Fibroblast of villous mesenchyme (primary cell): Measurements from ENCODE around the gene PNPT1. TPM values are rescaled to one million over a fixed set of nuclear protein-coding genes. Genes with fewer than 3 reads are reported as not detected.
"Not testable (repeated sequence)": the region's sequence is repeated elsewhere in the genome, so short reads cannot be mapped to it uniquely, and the experiment has no call there.

Source experiments
- DNase-seq: peaks from one replicate; pipeline ENCODE4 v3.0.0-alpha.2; 2010; ENCODE audit warnings: low read depth
- H3K4me3 ChIP-seq: 2 replicates; pipeline ENCODE4 v1.5.1; 2011; ENCODE audit warnings: low read depth, mild to moderate bottlenecking, low read length
- CTCF ChIP-seq: IDR thresholded peaks from 2 replicates; pipeline ENCODE4 v1.5.1; 2012; ENCODE audit warnings: low read depth, mild to moderate bottlenecking, low read length; ENCODE audit not compliant: insufficient read depth
- total RNA-seq: library from RNA; depleted of rRNA; stranded (reverse); fragments of >200 nt; gene quantifications from 2 replicates; pipeline ENCODE4 v1.2.3, GENCODE V29; 2012

PNPT1 gene
- total RNA-seq, 1 donor: 32.0 TPM

- no peak for DNase-seq
- TF ChIP-seq CTCF: no peak
- H3K4me3 ChIP-seq: no peak overlapping the region
These were observed 28.1 kb upstream of the PNPT1 start for GRCh38 chr2:55721596-55722215.

- DNase-seq: no peak
- H3K4me3 ChIP-seq: no peak overlapping the region
- TF ChIP-seq CTCF: no peak
These were observed 26.8 kb upstream of the PNPT1 start for GRCh38 chr2:55720417-55720816.

- no peak overlapping the region for H3K4me3 ChIP-seq
- no peak for TF ChIP-seq CTCF
- no peak for DNase-seq
These were observed 26.2 kb upstream of the PNPT1 start for GRCh38 chr2:55719852-55720251.

GRCh38 chr2:55718165-55719008, 24.7 kb upstream of the PNPT1 start:
- peak; percentile 82 for TF ChIP-seq CTCF
- DNase-seq: peak; percentile 68
- no peak overlapping the region for H3K4me3 ChIP-seq

GRCh38 chr2:55715626-55716025, 22.0 kb upstream of the PNPT1 start:
- DNase-seq: no peak
- no peak for TF ChIP-seq CTCF
- no peak overlapping the region for H3K4me3 ChIP-seq

- DNase-seq, H3K4me3 ChIP-seq: not testable (repeated sequence)
These were observed 21.5 kb upstream of the PNPT1 start for GRCh38 chr2:55715178-55715577.

GRCh38 chr2:55712477-55713060, 18.9 kb upstream of the PNPT1 start:
- H3K4me3 ChIP-seq: no peak overlapping the region
- TF ChIP-seq CTCF: no peak
- DNase-seq: no peak
